GM18861 (cell line): ENCODE results near the gene LYZL1.
"Not testable (repeated sequence)": the region's sequence is repeated elsewhere in the genome, so short reads cannot be mapped to it uniquely, and the experiment has no call there.

ENCODE experiments used
- ATAC-seq: cut with Tn5 transposase; IDR thresholded peaks from one replicate; pipeline ENCODE4 v1.9.1; 2021; ENCODE audit not compliant: unreplicated experiment

LYZL1 gene

DNA sequence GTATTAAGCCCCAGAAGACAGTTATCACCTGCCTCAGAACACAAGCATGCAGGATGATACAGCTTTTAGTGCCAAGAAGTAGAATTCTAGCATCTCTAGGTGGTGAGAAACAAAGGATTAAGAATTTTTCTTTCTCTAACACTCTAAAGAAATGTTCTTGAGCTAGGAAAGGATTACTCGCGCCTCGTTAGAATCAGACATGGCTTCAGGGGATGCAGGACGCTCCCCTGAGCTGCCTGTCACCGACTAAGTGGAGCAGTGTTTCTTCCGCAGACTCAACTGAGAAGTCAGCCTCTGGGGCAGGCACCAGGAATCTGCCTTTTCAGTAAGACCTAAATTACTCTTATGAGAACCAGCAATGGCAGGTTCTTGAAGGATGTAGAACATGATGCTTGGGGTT is at the start of gene LYZL1:
Gene LYZL1, plus strand, starts transcription at position 165 of the 400 bp plus-strand sequence. CDS start 2,798 bp downstream, outside the sequence.
- ATAC-seq, result not testable (repeated sequence)

DNA sequence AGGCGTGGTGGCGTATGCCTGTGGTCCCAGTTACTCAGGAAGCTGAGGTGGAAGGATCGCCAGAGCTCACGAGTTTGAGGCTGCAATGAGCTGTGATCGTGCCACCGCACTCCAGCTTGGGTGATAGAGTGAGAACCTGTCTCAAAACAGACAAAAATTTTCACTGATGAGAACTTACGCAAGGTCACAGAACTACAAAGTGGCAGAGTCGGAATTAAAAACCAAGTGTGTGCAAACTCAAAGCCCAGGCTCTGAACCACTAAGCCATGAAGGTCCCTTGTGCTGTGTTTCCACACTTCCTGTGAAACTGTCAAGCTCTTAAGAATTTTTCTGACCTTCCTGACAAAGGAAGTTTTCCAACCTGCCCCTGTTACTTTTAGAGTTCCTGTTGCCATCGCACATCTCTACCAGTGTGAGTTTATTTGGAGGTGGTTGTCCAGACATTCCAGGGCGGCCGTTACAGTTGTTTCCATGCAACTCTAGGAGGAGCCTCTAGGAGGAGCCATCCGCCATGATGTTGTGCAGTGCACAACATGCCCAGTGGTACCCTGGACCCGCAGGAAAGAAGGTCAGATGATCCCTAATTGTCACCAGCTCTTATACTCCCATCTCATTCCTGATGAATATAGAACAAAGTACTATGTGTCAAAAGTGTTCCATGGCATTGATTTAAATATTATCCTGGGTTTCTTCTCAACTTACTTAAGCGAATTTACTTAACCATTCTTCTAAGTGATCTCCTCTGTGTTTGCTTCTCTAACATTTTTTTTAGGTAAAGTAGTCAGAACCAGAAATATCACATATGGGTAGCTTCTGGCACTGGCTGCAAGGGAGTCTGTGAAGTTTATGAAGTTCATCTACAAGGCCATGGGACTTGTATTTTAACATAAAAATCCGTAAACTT is 49.0 kb upstream of the LYZL1 start:
- ATAC-seq, result no peak

DNA sequence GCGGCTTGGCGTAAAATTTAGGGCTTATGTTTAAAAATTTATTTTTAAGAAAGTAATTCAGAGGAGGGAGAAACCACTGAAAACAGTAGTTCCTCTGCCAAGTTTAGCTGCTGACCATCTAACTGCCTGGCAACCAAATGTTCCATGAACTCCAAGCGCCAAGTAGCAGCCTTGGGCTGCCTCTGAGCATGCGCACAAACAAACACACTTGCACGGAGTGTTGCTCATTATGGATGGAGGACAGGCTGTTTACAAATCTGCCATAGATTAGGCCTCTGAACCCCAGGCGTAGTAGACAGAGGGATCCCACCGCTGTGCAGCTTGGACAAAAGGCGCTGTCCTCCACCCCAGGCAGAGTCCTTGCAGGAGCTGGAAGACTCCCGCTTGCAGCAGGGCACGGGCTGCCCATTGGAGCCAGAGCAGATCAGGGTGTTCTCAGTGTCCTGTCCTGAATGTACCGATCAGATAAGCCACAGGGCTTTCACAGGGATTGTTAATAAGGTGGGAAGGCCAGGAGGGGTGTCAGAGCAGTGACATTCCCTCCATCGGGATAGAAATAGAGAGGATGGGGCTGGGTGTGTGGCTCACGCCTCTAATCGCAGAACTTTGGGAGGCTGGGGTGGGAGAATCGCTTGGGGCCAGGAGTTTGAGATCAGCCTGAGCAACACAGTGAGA is 47.7 kb upstream of the LYZL1 start:
- ATAC-seq, result no peak

DNA sequence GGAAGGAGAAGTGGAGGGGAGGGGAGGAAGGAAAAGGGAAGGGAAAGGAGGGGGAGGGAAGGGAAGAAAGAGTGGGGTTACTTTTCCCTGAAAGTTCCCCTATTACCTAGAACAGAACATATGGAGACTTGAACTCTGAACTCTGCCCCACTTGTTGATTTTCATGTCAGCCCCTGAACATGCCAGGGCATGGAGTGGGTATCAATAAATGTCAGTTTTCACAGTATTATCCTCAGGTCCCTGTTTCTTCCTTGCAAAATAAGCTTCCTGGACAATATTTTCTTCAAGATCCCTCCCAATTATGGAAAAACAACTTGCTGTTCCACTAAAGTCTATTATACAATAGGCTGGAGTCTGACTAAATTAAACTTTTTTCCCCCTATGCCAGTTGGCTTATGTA is 46.9 kb upstream of the LYZL1 start:
- no peak for ATAC-seq

DNA sequence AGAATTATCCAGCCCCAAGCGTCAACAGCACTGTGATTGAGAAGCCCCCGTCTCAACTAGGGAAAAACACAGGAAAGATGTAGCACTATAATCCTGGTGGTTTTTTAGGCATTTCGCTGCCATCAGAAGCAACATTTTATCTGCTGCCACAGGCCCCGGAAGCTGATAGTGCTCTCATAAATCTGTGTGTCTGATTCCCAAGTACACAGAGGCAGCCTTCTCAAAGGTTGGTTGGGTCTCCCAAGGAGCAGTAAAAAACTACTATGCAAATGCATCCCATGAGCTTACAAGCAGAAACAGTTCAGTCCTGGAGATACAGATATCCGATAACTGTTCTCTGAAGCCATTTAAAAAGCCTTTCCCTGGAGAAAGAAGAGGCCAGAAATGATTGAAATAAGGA is 45.8 kb upstream of the LYZL1 start:
- no peak for ATAC-seq

DNA sequence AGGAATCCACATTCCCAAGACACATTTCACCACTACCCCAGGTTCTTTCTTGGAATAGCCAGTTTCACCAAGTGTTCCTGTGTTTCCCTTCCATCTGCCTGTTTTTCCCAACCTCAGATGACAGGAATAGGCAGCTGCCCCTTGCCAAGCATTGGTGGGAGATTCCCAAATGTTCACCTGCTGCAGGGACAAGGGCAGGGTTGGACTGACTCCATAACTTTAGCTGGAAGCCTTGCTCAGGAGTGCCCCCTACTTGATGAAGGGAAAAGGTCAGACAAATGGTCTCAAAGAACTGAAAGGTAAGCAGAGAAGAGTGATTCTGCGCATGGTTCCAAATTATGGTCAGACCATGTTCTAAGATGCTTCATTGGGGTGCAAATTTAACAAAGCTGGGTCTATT is 45.1 kb upstream of the LYZL1 start:
- no peak for ATAC-seq

DNA sequence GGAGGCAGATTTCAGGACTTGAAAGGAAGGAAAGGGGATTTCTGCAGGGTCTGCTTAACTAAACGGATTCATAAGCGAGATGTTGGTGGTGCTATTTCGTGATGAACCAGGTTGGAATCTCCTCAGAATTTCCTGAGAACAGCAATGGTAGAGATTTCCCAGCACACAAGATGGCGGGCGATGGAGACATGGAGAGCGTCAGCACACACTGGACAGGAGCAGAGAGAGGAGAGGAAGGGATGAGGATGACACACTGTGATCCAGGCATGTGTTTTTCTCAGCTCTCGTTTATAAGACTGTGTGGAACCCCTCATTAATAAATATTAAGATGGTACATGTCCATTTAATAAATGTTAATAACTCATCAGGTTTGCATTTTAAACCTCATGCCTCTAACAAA is 43.9 kb upstream of the LYZL1 start:
- ATAC-seq, result no peak

DNA sequence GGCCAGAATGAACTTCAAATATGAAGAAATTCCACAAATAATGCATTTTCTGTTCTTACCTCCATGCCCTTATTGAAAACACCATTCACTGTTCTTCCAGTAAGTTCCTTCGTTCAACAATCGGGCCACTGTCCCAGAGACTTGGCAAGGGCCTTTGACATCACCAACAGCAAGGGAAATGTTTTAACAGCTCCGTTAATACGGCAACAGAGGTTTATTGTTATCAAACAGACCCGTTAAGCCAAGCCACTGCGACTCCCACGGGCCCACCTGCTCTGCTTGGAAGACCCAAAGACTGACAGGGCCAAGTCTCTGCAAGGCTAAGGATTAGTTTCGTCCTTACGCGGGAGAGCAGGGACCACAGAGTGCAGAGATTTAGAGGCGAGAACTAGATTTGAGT is 43.4 kb upstream of the LYZL1 start:
- ATAC-seq, result no peak

DNA sequence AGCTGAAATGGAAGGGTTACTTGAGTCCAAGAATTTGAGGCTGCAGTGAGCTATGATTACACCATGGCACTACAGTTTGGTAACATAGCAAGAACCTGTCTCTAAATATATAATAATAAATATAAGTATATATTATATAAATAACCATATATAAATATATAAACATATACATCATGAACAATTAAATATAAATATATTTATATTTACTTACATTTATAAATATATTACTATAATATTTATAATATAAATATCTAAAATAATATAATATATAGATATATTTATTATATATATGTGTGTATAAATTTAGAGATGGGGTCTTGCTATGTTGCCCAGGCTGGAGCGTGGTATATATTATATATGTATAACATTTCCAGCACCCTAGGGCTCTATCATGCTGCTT is 42.4 kb upstream of the LYZL1 start:
- no peak for ATAC-seq

DNA sequence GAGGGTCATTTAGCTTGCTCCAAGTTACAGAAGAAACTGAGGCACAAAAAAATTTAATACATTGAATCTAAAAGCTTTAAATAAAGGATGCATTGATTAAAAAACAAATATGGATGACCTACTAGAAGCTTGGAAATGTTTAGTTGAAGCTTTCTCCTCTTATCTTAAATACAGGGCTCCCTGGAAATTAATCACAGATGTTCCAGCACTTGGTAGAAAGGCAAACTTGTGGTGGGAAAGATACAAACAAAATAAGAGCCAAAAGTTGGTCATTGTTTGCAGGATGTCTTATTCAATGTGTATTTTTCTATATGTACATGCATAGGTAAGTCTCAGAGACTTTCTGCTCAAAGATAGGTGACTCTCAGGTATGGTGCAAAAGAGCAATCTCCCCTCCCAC is 40.7 kb upstream of the LYZL1 start:
- ATAC-seq, result no peak

DNA sequence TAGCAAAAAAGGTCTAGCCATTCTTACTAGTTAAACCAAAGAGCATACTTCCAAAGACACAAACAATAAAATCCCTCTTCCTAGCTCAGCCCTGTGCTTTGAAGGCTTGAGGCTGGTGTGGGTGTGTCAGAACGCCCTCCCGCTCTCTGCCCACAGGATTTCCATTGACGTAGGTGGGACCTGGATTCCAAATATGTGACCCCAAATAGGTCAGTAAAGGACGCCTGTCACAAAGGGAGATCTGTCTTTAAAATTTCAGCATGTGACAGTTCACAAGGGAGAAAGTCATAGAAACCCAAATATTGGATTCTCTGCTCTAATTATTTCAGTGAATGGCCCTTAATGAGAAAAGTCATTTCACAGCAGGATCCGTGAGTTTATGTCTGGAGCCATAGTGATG is 39.9 kb upstream of the LYZL1 start:
- no peak for ATAC-seq

DNA sequence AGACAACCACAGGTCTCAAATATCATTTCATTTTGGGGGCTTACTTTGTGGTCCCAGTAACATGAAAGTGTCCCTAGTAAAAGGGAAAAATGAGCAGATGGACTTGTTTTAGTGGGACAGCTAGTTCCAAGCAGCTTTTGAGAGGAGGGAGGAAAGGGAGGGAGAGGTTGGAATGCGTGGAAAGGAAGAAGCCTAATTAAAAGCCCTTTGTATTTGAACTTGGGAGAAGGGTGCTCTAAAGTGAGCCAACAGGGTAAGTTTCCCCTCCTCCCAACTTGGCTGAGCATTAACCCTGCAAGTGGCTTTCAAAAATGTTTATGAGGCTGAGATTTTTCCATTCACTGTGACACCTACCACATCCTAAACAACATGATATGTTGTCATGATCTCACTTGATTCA is 38.8 kb upstream of the LYZL1 start:
- no peak for ATAC-seq

DNA sequence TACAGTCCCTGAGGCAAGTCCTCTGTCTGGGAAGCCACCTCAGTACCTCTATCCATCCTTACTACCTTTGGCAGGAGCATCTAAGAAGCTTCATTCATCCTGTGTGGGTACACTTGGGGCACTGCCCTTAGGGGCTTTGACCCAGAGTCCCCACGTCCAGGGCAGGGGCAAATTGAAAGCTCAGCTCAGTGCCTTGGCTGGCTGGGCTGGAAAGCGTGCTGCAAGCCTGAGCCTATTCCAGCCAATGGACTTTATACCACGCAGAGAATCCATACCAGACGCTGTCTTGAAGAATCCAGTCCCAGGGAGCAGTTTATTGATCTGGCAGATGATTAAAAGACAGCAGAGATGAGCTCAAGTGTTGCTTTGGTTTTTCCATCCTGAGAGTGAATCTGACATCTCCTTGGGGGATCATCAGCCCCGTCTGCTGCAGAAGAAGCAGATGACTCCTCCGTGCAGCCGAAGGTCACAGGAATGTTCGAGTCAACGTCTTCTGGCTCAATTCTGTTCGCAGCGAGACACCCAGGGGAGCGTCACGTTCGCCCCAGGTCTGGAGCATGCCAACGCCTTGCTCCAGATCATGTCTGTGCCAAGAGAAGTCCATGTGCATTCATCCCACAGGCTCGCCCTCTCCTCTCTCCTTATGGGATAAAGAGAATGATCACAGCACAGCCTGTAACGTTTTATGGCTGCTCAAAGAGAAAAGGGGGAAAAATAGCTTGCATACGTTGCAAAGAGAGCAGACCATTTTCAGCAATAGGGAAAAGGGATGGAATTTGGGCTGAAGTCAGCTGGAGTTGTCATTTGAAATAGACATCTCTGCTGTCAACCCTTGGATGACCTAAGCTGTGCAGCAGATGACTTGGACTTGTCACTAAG is 35.8 kb upstream of the LYZL1 start:
- ATAC-seq, result no peak

DNA sequence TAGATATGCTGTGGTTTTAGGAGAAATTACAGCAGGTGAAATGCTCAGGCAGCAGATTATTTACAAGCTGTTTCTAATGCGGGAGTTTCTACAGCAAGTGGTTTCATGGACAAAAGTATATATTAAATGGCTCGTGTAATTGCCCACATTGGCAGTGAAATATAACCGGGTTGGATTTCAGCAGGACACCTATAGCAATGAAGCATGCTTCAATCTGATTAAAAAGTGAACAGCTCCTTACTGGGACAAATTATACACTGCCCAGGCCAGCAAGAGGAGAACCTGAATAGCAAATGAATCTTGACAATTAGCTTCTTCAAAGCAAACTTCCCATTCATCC is 35.2 kb upstream of the LYZL1 start:
- ATAC-seq, result no peak

DNA sequence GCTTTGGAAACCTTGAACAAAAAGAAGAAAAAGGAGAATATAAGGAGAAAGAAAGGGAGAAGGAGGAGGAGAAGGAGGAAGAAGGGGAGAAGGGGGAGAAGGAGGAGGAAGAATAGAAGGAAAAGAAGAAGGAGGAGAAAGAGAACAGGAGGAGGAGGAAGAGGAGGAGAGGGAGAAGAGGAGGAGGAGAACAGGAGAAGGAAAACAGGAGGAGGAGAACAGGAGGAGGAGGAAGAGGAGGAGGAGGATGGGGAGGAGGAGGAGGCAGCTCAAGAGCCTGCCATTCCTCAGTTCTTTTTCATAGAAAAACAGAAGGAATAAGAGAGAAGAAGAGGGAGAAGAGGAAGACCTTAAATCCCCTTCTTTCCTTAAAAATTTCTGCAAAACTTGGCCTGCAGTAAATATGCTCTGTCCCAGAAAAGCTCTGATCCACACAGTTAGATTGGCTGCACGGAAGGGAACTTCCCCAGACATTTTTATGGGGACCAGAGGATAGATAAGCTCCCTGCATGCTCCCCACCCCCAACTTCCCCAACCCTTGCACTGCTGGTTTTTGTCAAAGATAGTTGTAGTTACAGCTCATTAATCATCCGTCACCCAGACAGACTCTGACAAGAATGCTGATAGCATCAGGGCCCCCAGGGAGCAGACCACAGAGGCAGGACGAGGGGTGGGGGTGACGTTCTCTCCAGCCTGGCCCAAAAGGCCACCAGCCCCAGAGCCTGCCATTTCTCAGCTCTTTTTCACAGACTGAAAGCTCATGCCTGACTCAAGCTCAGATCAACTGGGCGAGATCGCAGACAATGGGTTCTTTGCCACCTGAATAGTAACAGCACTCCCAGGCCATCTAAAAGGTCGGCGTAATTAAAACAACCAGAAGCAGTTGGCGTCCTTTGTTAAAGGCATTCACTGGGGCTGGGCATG is 34.5 kb upstream of the LYZL1 start:
- no peak for ATAC-seq

DNA sequence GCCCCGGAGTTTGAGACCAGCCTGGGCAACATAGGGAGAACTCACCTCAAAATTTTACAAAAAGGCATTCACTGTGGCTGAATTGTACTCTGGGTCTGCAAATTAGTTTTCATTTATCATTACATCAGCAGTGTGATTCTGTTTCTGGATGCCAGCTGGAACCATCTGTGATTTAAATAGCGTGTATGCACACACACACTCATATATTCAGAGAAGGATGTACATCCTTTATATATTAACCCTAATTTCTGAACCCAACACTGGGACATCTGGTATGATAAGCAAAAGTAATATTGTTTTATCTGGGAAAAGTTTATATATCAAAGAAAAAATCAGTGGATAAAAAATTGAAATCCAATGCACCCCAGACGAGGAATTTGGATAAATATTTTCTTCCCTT is 33.8 kb upstream of the LYZL1 start:
- no peak for ATAC-seq

DNA sequence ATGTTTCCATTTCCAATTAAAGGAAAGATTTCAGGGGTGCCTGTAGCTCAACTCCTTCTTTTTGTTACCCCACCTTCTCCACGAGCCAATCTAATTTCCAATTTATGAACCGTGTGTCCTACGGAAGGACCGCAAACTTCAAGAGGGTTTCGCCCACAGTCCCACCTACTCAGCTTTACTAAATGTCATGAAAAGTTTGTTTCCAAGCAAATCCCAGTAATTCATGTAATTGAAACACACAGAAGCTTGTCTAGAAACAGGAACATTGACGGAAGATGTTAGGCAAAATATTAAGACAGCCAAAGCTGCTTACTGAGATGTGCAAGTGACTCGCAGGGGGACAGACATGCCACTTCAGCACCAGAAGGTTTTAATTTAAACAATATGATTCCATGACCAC is 32.9 kb upstream of the LYZL1 start:
- no peak for ATAC-seq

DNA sequence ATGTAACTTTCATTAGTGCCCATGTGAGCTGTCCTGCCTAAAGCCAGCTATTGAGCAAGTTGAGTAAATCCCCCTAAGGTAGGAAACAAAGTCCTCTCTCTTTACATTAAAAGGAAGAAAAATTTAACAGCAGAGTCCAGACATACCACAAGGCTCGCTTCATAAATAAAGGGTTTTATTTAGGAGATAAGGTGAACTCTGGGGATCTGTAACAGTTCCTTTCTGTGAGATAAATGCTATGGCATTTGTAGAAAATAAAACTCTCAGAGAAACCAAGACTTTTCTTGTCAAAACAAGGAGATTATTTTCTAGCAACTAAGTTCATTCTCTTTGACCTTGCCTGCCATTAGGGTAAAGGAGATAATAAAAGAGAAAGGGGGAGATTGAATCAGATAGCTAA is 32.3 kb upstream of the LYZL1 start:
- ATAC-seq, result no peak

DNA sequence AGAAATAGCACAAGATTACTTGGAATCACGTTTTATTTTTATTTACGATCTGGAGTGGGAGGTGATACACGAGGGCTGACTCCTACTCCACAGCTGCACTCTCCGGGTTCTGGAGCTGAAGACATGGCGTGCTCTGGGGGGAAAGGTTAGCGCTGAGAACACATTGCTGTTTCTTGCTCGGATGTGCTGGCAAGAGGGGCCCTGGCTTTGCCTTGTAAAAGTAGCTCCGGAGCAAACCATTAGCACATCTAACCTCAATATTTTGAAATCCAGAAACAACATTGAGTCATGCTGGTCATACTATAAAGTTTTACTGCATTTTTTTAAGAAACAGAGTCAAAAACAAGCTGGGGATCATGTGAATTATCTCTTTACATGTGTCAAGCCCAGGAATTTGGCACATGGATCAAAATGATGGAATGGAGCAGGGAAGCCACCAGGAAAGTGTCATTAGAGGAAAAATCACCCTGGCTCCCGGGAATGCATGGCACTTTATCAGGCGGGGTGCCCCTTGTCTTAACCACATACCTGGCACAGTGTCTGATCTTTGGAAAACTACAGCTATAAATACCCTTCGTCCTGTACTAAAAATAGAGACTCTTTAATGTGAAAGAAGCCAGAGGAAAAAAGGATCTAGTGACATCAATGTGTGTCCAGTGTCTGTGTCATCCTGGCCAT is 31.6 kb upstream of the LYZL1 start:
- no peak for ATAC-seq

DNA sequence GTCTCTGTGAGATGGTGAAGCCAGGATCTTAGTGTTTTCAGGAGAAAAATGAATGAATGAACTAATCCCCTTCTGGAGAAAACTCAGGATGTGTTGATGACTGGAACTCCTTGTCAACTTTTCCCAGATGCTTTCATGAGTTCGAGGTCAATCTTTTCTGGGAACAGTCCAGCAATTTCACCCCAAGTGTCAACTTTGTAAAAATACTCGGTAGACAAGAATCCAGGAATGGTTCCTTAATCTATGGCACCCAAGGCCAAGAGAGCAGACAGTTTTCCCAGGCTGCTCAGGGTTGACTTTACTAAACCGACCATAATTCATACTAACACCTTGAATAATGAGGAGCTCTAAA is 31.1 kb upstream of the LYZL1 start:
- no peak for ATAC-seq
